ENCODE data around the gene NCOR2. TPM values are rescaled to one million over a fixed set of nuclear protein-coding genes. Genes with fewer than 3 reads are reported as not detected.

NCOR2 gene
- total RNA-seq, 1 experiment from 2014 or later, result 326 TPM

DNA sequence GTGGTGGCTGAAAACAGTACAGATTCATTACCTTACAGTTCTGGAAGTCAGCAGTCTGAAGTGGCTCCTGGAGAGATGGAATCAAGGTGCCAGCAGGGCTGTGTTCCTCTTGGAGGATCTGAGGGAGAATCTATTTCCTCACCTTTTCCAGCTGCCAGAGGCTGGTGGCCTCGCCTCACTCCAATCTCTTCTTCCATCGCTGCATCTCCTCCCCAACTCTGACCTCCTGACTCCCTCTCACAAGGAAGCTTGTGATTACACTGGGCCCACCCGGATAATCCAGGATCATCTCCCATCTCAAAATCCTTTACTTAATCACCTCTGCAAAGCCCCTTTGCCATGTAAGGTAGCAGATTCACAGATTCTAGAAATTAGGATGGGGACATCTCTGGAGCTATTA lies 11.4 kb upstream of the NCOR2 start (continued):
- TF ChIP-seq, protein P1, sequence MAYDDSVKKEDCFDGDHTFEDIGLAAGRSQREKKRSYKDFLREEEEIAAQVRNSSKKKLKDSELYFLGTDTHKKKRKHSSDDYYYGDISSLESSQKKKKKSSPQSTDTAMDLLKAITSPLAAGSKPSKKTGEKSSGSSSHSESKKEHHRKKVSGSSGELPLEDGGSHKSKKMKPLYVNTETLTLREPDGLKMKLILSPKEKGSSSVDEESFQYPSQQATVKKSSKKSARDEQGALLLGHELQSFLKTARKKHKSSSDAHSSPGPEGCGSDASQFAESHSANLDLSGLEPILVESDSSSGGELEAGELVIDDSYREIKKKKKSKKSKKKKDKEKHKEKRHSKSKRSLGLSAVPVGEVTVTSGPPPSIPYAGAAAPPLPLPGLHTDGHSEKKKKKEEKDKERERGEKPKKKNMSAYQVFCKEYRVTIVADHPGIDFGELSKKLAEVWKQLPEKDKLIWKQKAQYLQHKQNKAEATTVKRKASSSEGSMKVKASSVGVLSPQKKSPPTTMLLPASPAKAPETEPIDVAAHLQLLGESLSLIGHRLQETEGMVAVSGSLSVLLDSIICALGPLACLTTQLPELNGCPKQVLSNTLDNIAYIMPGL (CRISPR knock-in tag; IDR thresholded peaks at IDR 0.05), result no peak
- TF ChIP-seq CREM (CRISPR knock-in tag; IDR thresholded peaks at IDR 0.05) (no peak), ZNF317 (CRISPR knock-in tag; IDR thresholded peaks at IDR 0.05; ENCODE audit: borderline replicate concordance, low read depth) (no peak), USF2 (CRISPR knock-in tag; IDR thresholded peaks at IDR 0.05) (no peak), E2F4 (CRISPR knock-in tag; IDR thresholded peaks at IDR 0.05; ENCODE audit: borderline replicate concordance, low read depth) (no peak), ZSCAN18 (CRISPR knock-in tag; IDR thresholded peaks at IDR 0.05) (no peak), ATF6 (CRISPR knock-in tag; IDR thresholded peaks at IDR 0.05) (no peak), NFATC4 (CRISPR knock-in tag; IDR thresholded peaks at IDR 0.05) (no peak), TEAD4 (CRISPR knock-in tag; IDR thresholded peaks at IDR 0.05) (no peak)

GRCh38 chr12:124578445-124578844 lies 11.0 kb upstream of the NCOR2 start:
- H3K4me3 Mint-ChIP-seq, result no peak overlapping the region
- ChIA-PET CTCF (no interaction called here), POLR2A (no interaction called here)
- H3K27me3 Mint-ChIP-seq (ENCODE audit: low read depth), result no peaks in the 10 kb centered on the region; the same call in 1 of the 2 replicates
- peaks cover 15% of the 10 kb centered on the region for H3K9me3 Mint-ChIP-seq
- peaks cover 13% of the 10 kb centered on the region for H3K4me1 Mint-ChIP-seq
- peak; percentile 80 for ATAC-seq
- no peak for DNase-seq (ENCODE audit: low spot score)
- peaks cover 5% of the 10 kb centered on the region; the same call in 1 of the 2 replicates for H3K36me3 Mint-ChIP-seq
- no peak overlapping the region for H3K27ac Mint-ChIP-seq
- TF ChIP-seq, protein P2, sequence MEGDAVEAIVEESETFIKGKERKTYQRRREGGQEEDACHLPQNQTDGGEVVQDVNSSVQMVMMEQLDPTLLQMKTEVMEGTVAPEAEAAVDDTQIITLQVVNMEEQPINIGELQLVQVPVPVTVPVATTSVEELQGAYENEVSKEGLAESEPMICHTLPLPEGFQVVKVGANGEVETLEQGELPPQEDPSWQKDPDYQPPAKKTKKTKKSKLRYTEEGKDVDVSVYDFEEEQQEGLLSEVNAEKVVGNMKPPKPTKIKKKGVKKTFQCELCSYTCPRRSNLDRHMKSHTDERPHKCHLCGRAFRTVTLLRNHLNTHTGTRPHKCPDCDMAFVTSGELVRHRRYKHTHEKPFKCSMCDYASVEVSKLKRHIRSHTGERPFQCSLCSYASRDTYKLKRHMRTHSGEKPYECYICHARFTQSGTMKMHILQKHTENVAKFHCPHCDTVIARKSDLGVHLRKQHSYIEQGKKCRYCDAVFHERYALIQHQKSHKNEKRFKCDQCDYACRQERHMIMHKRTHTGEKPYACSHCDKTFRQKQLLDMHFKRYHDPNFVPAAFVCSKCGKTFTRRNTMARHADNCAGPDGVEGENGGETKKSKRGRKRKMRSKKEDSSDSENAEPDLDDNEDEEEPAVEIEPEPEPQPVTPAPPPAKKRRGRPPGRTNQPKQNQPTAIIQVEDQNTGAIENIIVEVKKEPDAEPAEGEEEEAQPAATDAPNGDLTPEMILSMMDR (IDR thresholded peaks at IDR 0.05), result no peak
- TF ChIP-seq ZNF671 (CRISPR knock-in tag; IDR thresholded peaks at IDR 0.05), result no peak
- TF ChIP-seq NFYB (CRISPR knock-in tag; conservative IDR thresholded peaks at IDR 0.05; ENCODE audit: low read depth), result no peak
- TF ChIP-seq ZNF232 (CRISPR knock-in tag; IDR thresholded peaks at IDR 0.05), result no peak
- no peak for TF ChIP-seq OVOL2 (CRISPR knock-in tag; IDR thresholded peaks at IDR 0.05; ENCODE audit: borderline replicate concordance)
- TF ChIP-seq MXD4 (CRISPR knock-in tag; IDR thresholded peaks at IDR 0.05; ENCODE audit: borderline replicate concordance), result no peak
- TF ChIP-seq USF1 (CRISPR knock-in tag; IDR thresholded peaks at IDR 0.05), result no peak
- TF ChIP-seq PRDM15 (CRISPR knock-in tag; IDR thresholded peaks at IDR 0.05), result no peak
- no peak for TF ChIP-seq CREM (CRISPR knock-in tag; IDR thresholded peaks at IDR 0.05)
- TF ChIP-seq ZNF281 (CRISPR knock-in tag; IDR thresholded peaks at IDR 0.05), result no peak
- no peak for TF ChIP-seq ZNF416 (CRISPR knock-in tag; IDR thresholded peaks at IDR 0.05)

All from WTC11 (cell line).